Stimulated activated CD8-positive, alpha-beta memory T cell treated with anti-CD3 and anti-CD28 coated beads, Interleukin-15, amount 100 ng/mL, for 1 hour (primary cell): ENCODE data around the gene NKAIN2.
"Not testable (repeated sequence)": the region's sequence is repeated elsewhere in the genome, so short reads cannot be mapped to it uniquely, and the experiment has no call there.

ENCODE experiments used
- DNase-seq: peaks from one replicate; pipeline ENCODE4 v3.0.0-alpha.2; 2020; ENCODE audit warnings: low read depth

The NKAIN2 gene

DNA sequence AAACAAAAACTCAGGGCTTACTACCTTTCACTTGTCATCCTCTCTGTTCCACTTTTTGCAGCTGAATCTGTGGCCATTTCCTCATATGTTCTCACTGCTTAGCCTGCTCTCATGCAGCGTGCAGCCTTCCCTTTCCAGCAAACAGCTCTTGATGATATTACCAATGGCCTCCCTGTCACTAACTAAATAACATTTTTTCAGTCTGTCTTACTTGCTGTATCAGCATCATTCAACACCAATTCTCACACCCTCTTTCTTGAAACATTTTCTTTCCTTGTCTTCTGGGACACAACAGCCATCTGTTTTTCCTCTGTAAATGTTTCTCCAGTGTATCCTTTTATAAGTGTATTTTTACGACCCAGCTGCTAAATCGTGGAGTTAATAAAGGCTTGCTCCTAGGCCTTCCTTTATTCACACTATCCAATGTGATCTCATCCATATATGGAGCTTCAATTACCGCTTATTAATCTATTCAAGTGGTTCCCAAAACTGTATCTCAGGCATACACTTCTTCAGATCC is 634.9 kb downstream of the NKAIN2 start:
- no peak for DNase-seq

DNA sequence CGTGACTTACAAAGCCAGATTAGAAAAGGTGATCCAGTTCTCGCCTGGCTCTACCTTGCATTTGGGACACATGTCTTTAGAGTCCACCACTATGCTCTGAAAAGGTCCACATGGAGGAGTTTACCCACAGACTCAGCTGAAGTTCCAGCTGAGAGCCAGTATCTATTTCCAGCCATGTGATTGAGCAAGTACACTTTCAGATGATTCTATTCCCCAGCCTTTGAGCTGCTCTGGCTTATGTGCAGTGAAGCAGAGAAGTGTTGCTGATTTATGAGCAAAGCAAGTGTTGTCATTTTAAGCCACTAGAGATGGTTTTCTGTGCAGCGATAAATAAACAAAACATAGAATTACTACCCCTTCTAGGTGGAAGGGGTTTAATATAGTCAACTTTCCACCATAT is 637.8 kb downstream of the NKAIN2 start:
- no peak for DNase-seq

DNA sequence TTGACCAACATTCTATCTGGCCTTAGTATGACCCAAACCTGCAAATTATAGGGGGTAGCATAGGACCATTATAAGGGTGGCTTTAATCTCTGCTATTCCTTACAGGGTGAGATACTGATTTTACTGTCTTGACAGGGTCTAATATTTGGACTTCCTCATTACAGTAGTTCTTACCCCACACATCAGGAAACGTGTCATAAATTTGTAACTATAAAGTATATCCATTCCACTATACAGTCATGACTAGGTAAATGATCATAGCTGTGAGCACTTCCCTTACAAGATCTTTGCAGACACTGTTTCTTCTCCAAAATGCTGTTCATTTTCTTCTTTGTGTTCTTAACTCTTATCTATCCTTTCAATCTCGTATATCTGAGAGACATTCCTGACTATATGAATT is 639.9 kb downstream of the NKAIN2 start:
- DNase-seq, result no peak

DNA sequence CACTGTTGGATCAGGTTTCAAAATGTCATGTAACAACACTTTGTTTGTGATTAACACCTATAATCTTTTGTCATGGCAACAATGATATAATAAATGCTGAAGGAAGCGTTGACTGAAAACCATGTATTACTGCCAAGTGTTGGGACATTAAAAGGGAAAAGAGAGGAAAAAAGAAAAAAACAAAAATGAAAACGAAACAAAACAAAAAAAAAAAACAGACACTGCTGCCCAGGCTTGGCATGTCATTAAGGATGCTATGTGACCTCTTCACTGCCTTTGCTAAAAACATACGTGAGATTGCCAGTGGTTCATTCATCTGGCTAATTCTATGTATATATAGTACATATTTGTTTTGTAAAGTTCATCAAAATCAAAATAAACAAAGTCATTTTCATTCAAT is 641.9 kb downstream of the NKAIN2 start:
- DNase-seq, result no peak

DNA sequence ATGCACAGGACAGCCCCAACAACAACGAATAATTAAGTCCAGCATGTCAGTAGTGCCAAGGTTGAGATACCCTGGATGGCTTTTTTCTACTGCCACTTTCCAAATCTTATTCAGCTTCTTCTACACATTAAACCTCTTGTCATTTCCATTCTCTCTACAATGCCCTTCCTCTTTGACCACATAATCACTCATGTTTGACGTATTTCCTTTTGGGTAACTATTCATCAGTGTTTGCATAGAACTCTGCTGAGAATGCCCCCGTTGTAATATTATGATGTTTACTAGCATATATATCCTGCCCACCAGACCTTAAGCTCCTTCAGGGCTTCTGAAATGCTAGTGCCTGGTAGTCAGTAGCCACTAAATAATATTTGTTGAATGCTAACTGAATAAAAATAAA is 643.3 kb downstream of the NKAIN2 start:
- DNase-seq, result no peak

DNA sequence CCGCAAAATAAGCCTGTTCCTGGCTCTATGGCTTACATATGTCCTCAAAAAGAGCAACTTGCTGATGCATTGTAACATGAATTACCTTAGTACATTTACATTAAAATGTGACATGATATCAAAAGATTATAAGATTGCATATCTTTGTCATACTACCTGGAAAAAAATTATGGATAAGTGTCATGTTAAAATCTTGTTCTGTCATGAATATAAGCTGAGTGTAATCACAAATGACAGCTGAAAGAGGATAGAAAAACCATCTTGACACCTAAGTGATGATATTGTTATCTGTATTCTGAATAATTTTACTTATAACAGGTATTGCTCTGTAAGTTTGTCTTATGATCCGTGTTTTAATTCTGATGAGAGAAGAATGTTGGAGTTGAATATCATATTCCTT is 655.6 kb downstream of the NKAIN2 start:
- DNase-seq, result no peak

DNA sequence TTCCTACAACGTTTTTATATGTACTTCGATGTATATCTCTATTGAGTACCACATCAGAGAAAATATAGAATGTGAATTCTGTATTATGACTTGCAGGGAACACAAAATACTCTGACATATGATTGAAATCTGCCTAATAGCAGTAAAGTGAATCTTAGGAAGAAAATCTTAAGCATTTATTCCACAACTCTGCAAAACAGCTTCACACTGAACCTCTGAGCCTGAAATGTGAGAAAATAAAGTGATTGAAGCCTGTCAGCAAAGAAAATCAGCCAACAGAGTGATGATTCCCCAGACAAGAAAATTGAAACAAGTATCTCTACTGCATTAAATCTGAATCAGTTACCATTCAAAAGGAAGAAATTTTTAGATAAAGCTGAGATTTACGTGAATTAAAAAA is 659.1 kb downstream of the NKAIN2 start:
- DNase-seq, result no peak

DNA sequence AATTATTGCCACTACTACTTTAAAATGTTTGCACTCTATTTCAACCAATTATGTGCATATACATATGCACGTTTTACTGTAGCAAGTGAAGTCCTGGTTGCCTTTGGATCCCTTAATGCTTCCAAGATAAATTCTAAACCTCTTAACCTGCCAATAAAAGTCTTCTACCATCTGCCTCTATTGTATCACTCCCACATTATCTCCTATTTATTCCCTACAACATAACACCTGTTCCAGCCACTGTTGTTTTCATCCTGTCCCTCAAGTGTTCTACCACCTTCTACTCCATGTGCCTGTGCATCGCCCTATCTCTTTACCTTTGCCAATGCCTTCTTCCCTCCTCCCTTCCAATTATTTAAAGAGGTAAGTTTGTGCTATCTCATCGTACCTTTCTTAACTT is 659.6 kb downstream of the NKAIN2 start:
- DNase-seq, result no peak

DNA sequence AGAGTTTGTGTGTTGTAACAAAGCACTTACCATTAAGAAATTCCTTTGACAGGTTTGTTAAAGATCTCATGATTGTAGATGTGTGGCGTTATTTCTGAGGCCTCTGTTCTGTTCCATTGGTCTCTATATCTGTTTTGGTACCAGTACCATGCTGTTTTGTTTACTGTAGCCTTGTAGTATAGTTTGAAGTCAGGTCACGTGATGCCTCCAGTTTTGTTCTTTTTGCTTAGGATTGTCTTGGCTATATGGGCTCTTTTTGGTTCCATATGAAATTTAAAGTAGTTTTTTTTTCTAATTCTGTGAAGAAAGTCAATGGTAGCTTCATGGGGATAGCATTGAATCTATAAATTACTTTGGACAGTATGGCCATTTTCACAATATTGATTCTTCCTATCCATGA is 660.9 kb downstream of the NKAIN2 start:
- DNase-seq, result not testable (repeated sequence)

DNA sequence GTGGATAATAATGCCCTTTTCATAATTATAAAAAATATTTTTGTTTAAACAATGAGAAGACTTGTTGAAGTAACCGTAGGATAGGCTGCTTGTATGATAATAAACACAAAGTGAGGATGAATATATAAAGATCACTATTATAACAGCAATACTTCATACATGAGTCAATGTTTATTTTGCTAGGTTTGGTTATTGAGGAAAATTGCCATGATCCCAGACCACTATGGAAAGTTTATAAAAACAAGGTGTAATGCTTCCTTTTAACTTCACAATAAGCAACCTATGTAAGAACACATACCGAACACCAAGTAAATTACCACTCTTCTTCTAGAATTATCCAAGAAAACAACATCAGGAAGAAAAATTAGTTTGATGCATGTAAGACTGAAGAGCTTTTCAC is 663.3 kb downstream of the NKAIN2 start:
- DNase-seq, result no peak

DNA sequence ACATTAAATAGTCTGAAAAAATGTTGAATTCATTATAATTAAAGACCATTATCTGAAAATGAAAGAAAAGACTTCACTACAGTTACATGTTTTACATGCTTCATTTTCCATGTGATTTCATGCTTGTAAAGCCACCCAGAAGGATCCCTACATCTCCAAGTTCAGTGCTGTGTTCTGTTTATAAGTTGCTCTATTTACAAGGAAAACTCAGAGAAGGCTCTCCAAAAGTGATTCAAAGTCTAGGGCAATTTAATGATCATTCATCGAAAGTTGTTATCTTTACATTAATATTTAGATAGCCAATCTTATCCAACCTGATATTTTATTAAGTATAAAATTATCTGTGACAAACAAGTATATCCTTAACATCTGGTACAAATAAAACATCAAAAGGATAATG is 663.7 kb downstream of the NKAIN2 start:
- no peak for DNase-seq

DNA sequence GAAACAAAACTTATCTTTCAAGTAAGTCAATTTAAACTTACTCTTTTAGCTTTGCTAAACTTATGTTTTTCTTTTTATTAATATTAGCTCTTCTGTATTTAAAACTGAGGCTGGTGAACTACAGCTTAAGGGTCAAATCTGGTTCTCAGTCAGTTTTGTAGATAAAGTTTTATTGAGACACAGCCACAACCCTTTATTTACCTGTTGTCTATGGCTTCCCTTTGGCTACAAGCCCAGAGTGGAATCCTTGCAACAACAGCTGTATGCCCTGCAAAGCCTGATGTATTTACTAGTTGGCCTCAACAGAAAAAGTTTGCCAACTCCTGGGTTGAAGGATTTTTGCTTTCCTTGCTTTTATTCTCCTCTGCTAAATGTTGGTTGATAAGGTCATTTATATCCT is 667.1 kb downstream of the NKAIN2 start:
- DNase-seq, result no peak

DNA sequence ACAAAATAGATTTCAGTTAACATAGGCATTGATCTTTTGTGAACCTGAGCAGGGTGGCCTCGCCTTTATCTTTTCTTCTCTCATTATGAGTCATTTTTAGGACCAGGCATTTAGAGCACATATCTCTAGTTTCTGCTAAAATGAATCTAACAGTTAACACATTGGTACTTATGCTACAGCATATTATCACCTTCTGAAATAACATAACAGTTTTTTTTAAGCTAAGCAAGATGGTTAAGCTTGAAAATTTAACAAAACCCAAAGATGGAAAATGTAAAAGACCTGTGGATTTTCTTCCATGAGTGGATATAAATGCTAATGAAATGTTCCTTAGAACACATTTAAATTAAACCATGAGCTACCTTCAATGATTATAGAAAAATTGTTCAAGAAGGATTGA is 671.5 kb downstream of the NKAIN2 start:
- no peak for DNase-seq

DNA sequence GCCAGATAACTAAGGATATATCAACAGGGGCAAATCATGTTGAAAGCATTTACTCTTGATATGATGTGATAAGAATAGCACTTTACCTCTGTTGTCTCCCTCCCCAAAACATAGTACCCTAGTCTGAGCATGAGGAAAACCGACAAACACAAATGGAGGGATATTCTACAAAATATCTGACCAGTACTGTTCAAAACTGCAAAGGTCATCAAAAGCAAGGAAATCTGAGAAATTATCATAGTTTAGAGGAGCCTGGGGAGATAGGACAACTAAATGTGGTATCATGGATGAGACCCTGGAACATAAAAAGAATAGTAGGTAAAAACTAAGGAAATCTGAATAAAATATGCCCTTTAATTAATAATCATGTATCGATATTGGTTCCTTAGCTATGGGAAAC is 675.2 kb downstream of the NKAIN2 start:
- no peak for DNase-seq

DNA sequence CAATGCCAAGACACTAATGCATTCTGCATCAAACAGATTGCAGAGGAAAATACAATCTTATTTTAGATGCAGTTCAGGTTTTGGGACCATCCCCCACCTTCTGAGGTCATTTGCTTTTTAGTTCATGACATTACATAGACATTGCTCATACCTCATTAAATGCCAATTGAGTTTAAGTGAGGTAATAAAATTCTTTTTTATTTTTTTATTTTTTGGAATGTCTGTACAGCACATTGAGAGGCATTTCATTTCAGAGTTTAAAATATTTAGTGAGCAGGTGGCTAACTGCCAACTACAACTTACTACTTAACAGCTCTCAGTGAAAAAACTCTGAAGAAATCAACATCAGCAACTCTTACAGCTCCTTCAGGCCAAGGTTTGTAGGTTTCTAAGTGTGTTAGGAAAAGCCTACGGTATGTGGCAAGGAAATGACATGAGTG is 676.3 kb downstream of the NKAIN2 start:
- DNase-seq, result no peak

DNA sequence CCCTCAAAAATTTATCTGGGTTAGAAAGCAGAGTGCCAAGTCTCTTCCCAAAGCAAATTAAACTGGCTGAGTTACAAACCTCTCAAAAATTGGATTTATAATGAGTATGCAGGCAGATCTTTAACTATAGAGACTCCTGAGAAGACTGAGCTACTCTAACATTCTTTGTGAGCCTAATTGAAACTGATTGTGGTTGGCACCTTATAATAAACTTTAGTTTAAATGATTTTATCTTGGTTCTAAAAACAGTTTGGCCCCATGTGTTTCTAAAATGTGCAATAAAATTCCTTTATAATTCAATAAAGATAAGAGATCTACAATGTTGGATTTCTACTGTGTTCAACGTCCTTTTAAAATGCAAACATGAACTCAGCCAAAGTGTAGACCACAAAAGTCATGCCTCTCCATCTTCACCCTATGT is 678.4 kb downstream of the NKAIN2 start:
- DNase-seq, result no peak

DNA sequence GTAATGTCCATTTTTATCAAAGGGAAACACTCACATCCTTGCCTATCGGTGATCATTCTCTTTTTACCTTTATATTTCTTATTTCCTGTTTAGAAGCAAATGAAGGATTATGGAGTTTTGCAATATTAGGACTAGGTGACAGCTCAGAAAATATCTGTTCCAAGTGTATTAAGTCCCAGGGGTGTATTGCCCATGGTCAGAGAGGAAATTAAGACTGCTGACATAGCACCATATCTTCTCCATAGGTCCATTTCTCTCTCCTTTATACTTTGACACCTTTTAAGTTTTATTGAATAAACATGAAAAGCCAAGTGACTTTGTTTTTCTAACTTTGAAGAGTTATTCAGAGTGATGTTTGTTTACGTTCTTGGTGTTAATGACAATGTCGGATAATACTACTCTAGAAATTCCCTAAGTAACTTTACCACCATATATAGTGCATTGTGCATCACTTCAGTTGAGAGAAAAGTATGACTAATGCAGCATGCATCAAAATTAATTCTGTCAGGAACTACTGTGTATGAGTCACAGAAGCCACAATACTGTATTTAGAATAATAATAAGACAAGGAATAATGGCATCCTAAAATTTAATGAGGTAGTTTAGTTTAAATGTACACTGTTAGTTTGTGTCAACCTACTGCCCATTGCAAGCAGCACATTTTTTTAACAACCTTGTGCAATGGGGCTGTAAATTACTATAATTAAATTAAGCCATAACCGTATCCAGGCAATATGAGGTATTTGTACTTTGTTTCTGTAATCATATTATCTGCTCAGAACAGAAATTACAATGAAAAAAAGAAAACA is 684.2 kb downstream of the NKAIN2 start:
- no peak for DNase-seq

DNA sequence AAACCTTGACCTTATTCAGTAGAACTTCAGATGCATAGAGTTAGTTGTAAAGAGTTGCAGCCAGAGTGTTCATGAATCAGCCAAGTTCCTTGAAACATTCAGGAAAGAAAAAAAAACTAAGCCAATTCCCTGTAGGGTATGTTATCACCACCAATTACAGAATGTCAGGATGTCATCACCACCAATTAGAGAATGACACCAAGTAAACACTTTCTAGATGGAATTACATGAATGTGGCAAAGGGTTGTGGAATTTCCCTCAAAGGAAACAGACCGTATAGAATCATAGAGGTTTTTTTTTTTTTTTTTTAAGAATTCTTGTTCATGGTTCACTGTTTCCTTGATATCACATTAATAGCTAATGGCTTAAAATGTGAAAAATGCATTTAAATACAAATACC is 686.5 kb downstream of the NKAIN2 start:
- DNase-seq, result no peak

DNA sequence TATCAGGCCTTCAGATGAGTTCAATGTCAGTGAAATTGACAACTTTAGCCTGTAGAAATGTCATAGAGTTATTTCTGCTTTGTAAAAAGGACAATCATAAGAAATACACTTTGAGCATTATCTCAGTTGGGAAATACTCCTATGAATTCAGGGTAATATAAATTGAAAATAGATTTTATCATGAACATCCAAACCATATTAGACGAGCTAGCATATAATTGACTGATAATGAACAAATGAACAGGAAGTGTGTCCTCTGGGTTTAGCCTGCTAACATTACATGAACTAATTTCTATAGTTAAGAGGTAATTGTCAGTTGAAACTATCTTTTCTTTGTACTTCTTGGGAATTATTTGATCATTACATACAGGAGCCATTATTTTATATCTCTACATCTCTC is 689.6 kb downstream of the NKAIN2 start:
- no peak for DNase-seq

DNA sequence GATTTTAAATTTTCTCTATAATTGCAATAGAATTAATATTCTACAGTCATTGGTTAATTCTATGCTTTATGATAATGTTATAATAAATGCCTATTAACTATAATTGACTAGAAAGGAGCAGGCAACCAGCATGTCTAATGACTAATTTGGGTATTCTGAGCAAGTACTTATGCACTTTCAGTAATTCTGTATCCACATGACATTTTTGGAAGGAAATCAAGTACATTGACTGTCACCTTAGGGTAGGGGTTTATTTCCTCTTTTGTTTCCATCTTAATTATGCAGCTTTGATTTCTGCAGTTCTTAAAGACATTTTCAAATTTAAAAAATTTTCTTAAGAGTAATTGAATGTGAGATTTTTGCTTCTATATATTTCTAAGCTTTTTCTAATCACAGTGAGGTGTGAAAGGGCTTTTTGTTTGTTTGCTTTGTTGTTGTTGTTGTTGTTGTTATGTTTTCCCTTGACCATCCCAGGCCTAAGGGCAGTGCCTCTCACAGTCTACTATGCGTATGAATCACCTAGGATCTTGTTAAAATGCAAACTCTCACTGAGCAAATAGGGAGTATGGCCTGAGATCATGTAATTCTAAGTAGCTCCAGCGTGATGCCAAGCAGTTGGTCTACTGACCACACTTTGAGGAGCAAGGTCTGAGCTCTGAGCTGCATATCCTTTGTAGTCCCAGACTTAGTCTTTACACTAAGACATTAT is 691.4 kb downstream of the NKAIN2 start:
- DNase-seq, result no peak

DNA sequence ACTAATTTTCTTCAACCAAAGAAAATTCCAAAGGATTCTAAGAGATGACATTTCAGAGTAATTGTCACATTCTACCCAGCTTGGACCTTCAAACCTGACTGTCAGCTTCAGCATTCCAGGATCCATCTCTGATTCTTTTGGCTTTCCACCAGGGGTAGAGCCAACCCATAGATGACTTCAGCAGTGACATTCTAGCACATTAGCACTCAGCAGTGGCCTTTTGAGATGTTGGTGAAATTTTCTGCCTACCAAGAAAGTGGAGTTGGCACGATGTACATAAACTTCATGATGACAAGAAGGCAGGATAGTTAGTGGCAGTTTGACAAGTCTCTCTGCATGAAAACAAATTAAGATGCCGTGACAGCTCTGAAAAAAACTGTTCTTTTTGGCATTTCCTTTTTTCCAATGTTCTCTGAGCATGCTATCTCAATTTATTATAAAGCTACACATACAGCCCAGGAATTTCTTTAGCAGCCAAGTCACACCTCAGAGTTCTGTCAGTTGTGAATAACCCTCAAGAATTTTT is 692.1 kb downstream of the NKAIN2 start:
- DNase-seq, result no peak

DNA sequence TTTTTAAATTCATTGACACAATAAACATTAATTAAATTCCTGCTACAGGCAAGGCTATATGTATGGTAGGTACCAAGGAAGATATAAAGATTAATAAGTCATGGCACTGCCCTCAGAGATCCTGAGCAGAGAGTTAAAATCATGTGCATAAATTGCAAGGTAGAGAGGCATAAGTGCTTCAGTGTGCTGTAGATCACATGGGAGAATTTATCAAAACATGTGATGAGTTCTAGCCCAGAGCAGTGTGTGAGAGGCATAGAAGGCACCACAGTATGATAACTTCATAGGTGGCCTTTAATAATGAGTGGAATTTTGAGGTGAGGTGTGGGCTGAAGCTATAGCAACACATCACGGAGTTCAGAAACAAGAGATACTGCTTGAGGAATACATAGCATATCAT is 692.7 kb downstream of the NKAIN2 start:
- no peak for DNase-seq

DNA sequence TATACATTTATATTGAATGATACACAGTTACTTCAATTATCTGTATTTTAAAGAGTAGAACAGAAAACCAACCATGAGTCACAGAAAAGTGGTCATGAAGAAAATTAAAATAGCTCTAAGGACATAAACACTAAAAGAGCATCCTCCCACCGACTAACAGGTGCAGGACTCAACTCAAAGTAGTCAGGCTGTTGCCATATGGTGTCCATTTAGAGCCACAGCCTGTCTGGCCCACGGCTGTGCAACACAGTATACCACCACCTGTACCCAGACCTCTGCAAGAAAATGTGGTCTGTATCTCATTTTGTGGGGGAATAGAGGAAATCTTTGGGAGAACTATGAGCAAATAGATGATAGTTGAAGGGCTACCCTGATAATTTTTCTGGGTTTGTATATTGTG is 708.8 kb downstream of the NKAIN2 start:
- no peak for DNase-seq
